Aorta (tissue), 5 donors: ENCODE measurements around the gene ILF3. TPM values are rescaled to one million over a fixed set of nuclear protein-coding genes. Genes with fewer than 3 reads are reported as not detected.

Source experiments
- ATAC-seq: fragments of 200-7000 bp; cut with Tn5 transposase; one replicate; pipeline ENCODE4 v1.9.1; 2022; ENCODE audit warnings: moderate library complexity; ENCODE audit not compliant: low FRiP score
- DNase-seq, 2 donors: peaks; one replicate each; pipeline ENCODE4 v3.0.0-alpha.2; 2020
- H3K27ac ChIP-seq, 2 donors: one replicate each; pipeline ENCODE4 v1.5.1; 2013; ENCODE audit warnings: low read length in 2 of 2, mild to moderate bottlenecking in 2 of 2, moderate library complexity in 2 of 2, control low read depth in 1 of 2, inconsistent platforms in 1 of 2, low read depth in 1 of 2
- H3K27me3 ChIP-seq, 2 donors: one replicate each; pipeline ENCODE4 v1.6.1; 2013; ENCODE audit warnings: control low read depth in 1 of 2, low read length in 1 of 2, mild to moderate bottlenecking in 1 of 2, moderate library complexity in 1 of 2; ENCODE audit not compliant: insufficient read depth in 2 of 2, control insufficient read depth in 1 of 2
- H3K36me3 ChIP-seq, 2 donors: one replicate each; pipeline ENCODE4 v1.6.1; 2013; ENCODE audit warnings: control low read depth in 1 of 2, low read length in 1 of 2, mild to moderate bottlenecking in 1 of 2; ENCODE audit not compliant: insufficient read depth in 2 of 2, control insufficient read depth in 1 of 2
- H3K4me1 ChIP-seq, 2 donors: one replicate each; pipeline ENCODE4 v1.6.1; 2013; ENCODE audit warnings: low read length in 2 of 2, control low read depth in 1 of 2, mild to moderate bottlenecking in 1 of 2, moderate library complexity in 1 of 2; ENCODE audit not compliant: insufficient read depth in 2 of 2, control insufficient read depth in 1 of 2
- H3K4me3 ChIP-seq, 2 donors: one replicate each; pipeline ENCODE4 v1.5.1; 2013; ENCODE audit warnings: low read length in 2 of 2, control low read depth in 1 of 2, mild to moderate bottlenecking in 1 of 2
- H3K9me3 ChIP-seq: one replicate; pipeline ENCODE4 v1.6.1; 2013; ENCODE audit warnings: mild to moderate bottlenecking, low read length; ENCODE audit not compliant: control insufficient read depth
- WGBS, 2 donors: extraction: QIAGEN DNeasy Blood & Tissue Kit; methylation state at CpG; one replicate each; pipeline ENCODE4 v1.1.7; 2013; 5-methylcytosine and 5-hydroxymethylcytosine counted together
- intact Hi-C, 2 donors: fragments of 100-400 bp; cut with DNase I; formaldehyde crosslinking; loops; one replicate each; pipeline versions ENCODE4 v1.14.2 to v1.15.0; 2022
- polyA plus RNA-seq, 2 donors: library from polyadenylated mRNA; stranded (reverse); fragments of 200-250 nt; gene quantifications; one replicate each; pipeline ENCODE4 v1.2.3, GENCODE V29; 2013
- total RNA-seq, 2 donors: library from RNA; stranded (reverse); fragmentation: NEBNext Ultra II Directional; extraction: Animal tissue kit (Norgen Biotek cat#: 25700); gene quantifications; one replicate each; pipeline ENCODE4 v1.2.1, GENCODE V29; 2021
- donor health status: healthy with polysubstance abuse.
- donor health status: Bipolar disorder and iron deficiency.
- donor health status: DM: no; HTN: no; CAD: no.
- donor health status: DM: no; HTN: no; CAD: no.
- donor health status: DM: yes; HTN: yes; CAD: no.

Gene ILF3
- total and polyA plus RNA-seq, 4 donors = 40.2 to 190 (median 139) TPM

DNA sequence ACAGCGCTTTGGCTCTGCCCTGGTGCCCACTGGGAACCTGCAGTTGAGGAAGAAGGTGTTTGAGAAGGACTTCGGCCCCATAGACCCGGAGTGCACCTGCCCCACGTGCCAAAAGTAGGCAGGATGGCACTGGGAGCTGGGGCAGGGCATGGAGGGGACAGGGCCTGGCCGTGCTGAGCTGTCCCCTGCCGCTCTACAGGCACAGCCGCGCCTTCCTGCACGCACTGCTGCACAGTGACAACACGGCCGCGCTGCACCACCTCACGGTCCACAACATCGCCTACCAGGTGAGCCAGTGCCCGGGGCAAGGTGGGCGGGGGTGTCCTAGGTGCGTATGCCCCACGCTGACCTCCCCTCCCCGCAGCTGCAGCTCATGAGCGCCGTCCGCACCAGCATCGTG lies 58.6 kb downstream of the ILF3 start:
- Histone ChIP-seq H3K4me1 (no peaks in the 10 kb centered on the region), H3K9me3 (no peaks in the 10 kb centered on the region), H3K4me3 (no peak overlapping the region), H3K27me3 (no peaks in the 10 kb centered on the region), H3K27ac (no peak overlapping the region), H3K36me3 (peaks cover 0 to 1% of the 10 kb centered on the region in 2 donors)
- WGBS, 2 donors = 92 to 94% methylated on average over 19 to 23 of the region's 23 CpGs
- DNase-seq (no peak), ATAC-seq (no peak)
- intact Hi-C loops = no loop called here

DNA sequence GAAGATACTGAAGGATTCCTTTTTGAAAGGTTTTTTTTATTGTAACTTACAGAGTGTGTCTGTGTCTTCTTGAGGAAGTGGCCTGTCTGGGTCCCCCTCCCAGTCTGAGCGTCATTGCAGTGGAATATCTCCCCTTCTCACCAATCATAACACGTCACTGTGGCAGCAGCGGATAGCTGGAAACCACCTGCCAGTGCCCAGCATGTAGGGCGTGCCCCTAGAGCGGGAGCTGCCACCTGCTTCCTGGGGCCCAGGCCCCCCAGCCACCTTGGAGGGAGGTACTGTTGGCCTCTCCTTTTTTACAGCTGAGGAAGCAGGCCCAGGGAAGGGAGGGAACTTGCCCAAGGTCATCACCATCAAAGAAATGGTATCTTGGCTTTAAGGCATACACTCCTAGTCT lies 59.2 kb downstream of the ILF3 start:
- no peak overlapping the region for H3K4me3 ChIP-seq
- intact Hi-C loops = no loop called here
- no peaks in the 10 kb centered on the region for H3K4me1 ChIP-seq
- H3K27me3 ChIP-seq = no peaks in the 10 kb centered on the region
- DNase-seq (no peak), ATAC-seq (no peak)
- WGBS, 2 donors = 88 to 90% methylated on average over 5 of the region's 5 CpGs
- peaks cover 0 to under 1% of the 10 kb centered on the region in 2 donors for H3K36me3 ChIP-seq
- no peak overlapping the region for H3K27ac ChIP-seq
- no peaks in the 10 kb centered on the region for H3K9me3 ChIP-seq

DNA sequence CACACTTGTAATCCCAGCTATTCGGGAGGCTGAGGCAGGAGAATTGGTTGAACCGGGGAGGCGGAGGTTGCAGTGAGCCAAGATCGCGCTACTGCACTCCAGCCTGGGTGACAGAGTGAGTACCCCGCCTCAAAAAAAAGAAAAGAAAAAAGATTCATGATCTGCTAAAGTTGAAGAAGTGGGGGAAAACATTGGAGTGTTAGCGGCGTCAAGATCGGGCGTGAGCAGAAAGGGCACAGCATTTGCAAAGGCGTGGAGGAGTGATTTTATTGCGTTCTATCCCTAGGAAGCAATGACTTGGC lies 62.9 kb downstream of the ILF3 start:
- no peak overlapping the region for H3K27ac ChIP-seq
- no peaks in the 10 kb centered on the region for H3K36me3 ChIP-seq
- DNase-seq (no peak), ATAC-seq (no peak)
- H3K4me1 ChIP-seq = no peaks in the 10 kb centered on the region
- WGBS, 2 donors = 20 to 27% methylated on average over 12 of the region's 12 CpGs
- no peaks in the 10 kb centered on the region for H3K27me3 ChIP-seq
- no peak overlapping the region for H3K4me3 ChIP-seq
- intact Hi-C loops = loop anchor here (2.0 to 5.0 kb wide), 2 partner anchors 50 kb away; no protein-coding TSS in a partner anchor
- no peaks in the 10 kb centered on the region for H3K9me3 ChIP-seq

- Histone ChIP-seq H3K4me1 (no peaks in the 10 kb centered on the region), H3K27ac (peak within 1 kb of the TSS in 1 of 2 donors; percentile 56), H3K9me3 (no peaks in the 10 kb centered on the region), H3K4me3 (peak within 1 kb of the TSS; percentile 62 to 89), H3K27me3 (no peaks in the 10 kb centered on the region), H3K36me3 (no peaks in the 10 kb centered on the region)
- intact Hi-C loops = loop anchor here (2.0 to 5.0 kb wide), 3 partner anchors 49 to 145 kb away; no protein-coding TSS in a partner anchor
- 0% methylated on average over 42 to 57 of the region's 57 CpGs for WGBS, 2 donors
- peak; percentile 97 for ATAC-seq
- peak; percentile 98 to 99 for DNase-seq
These were observed 63.4 kb downstream of the ILF3 start, which contains the start of gene DNM2 for GRCh38 chr19:10717356-10718204. DNM2 (plus strand) TSS chr19:10718079; CDS start chr19:10718243, 164 bp downstream.

DNA sequence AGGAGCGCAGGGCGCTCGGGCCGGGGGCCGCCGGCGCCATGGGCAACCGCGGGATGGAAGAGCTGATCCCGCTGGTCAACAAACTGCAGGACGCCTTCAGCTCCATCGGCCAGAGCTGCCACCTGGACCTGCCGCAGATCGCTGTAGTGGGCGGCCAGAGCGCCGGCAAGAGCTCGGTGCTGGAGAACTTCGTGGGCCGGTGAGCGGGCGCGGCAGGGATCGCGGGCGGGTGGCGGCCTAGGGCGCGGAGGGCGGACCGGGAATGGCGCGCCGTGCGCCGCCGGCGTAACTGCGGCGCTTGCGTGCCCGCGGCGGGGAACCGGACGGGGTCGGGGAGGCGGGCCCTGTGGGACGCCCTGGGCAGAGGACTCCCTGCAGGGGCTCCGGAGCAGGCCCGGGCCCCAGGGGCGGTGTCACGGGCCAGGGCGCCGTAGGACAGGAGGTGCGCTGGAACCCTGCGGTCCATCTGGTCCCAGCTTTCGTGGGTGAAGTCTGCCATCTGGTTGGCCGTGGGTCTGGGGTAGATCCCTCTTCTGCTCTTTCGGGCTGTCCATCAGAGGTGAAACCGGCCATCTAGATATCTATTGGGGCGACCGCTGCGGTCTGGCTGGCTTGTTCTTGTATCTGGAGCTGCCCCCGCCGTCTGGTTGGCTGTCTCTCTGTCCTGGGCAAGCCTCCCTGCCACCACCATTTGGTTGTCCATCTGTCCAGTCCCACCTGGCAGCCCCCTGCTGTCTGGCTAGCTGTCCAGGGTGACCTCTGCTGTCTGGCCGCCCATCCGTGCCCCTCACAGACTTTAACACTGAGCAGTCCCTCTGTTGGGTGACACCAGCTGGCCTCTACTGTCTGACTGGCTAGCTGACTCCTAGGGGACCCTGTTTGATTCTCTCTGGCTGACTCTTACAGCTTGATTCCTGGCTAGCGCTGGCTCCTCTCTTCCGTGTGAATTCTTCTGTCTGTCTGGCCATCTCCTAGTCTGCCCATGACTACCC lies 64.4 kb downstream of the ILF3 start:
- Histone ChIP-seq H3K27me3 (no peaks in the 10 kb centered on the region), H3K4me3 (peak overlapping the region; percentile 62 to 89), H3K9me3 (no peaks in the 10 kb centered on the region), H3K36me3 (no peaks in the 10 kb centered on the region), H3K4me1 (no peaks in the 10 kb centered on the region), H3K27ac (peak overlapping the region in 1 of 2 donors; percentile 56)
- peak; percentile 65 to 83 for DNase-seq
- WGBS, 2 donors = 0% methylated on average over 67 to 70 of the region's 70 CpGs
- no peak for ATAC-seq
- intact Hi-C loops = loop anchor here in 1 of 2 donors (2.0 to 5.0 kb wide), 2 partner anchors 49 to 144 kb away; no protein-coding TSS in a partner anchor

DNA sequence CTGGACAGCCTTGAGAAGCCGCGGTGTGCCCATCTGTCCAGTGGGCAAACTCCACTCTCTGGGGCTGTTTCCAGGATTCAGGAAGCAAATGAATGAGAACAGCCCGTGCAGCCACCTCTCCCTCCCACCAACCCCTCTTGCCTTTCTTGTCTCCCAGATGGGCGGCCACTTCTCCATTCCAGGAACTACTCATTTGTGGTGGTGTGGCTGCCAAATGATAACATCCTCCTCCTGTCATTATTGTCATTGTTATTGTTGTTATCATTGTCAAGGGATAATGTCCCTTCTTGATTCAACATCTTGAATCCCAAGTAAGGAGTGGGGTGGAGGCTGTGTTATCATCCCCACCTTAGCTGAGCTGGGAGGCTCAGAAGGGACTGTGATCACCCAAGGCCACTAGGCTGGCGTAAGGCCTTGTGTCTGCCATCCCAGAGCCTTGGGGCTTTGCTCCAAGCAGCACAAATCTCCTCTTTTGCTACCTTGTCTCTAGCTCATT lies 65.4 kb downstream of the ILF3 start:
- Histone ChIP-seq H3K9me3 (no peaks in the 10 kb centered on the region), H3K4me3 (no peak overlapping the region), H3K27ac (no peak overlapping the region), H3K27me3 (no peaks in the 10 kb centered on the region), H3K36me3 (no peaks in the 10 kb centered on the region), H3K4me1 (no peaks in the 10 kb centered on the region)
- DNase-seq (no peak), ATAC-seq (no peak)
- intact Hi-C loops = loop anchor here in 1 of 2 donors (2.0 to 5.0 kb wide), 2 partner anchors 48 to 143 kb away; no protein-coding TSS in a partner anchor
- WGBS, 2 donors = 48 to 55% methylated on average over 5 of the region's 5 CpGs

DNA sequence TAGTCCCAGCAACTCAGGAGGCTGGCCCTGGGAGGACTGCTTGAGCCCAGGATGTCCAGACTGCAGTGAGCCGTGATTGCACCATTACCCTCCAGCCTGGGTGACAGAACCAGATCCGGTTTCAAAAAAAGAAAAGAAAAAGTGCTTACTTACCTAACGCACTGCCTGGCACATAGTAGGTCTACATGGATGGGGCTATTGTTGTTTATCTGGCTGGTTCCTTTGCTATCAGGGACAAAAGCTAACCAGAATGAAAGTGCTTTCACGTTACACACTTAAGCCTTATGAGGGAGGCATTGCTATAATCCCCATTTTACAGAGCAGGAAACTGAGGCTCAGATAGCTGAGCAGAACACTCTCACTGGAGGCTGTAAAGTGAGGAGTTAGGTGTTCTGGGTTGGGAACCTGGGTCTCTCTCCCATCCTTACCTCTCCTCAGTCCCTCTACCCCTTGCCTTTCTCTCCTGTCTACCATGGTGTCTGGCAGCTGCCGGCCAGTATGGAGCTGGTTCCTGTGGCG lies 66.5 kb downstream of the ILF3 start:
- intact Hi-C loops = no loop called here
- Histone ChIP-seq H3K36me3 (no peaks in the 10 kb centered on the region), H3K9me3 (no peaks in the 10 kb centered on the region), H3K4me1 (no peaks in the 10 kb centered on the region), H3K27ac (no peak overlapping the region), H3K4me3 (no peak overlapping the region), H3K27me3 (no peaks in the 10 kb centered on the region)
- no peak for DNase-seq
- WGBS, 2 donors = 89 to 90% methylated on average over 6 of the region's 6 CpGs
- no peak for ATAC-seq

- intact Hi-C loops = no loop called here
- Histone ChIP-seq H3K27me3 (no peaks in the 10 kb centered on the region), H3K4me3 (no peak overlapping the region), H3K36me3 (no peaks in the 10 kb centered on the region), H3K9me3 (no peaks in the 10 kb centered on the region), H3K4me1 (no peaks in the 10 kb centered on the region), H3K27ac (no peak overlapping the region)
- no peak for ATAC-seq
- DNase-seq = no peak
- WGBS, 2 donors = 80 to 81% methylated on average over 3 of the region's 3 CpGs
These were observed 69.4 kb downstream of the ILF3 start for GRCh38 chr19:10723591-10723990.
